GM21381 (cell line): ENCODE data around the gene MTREX.
A peak's percentile ranks its signal among the peaks of the same experiment; 100 is the strongest.
"Not testable (repeated sequence)": the region's sequence is repeated elsewhere in the genome, so short reads cannot be mapped to it uniquely, and the experiment has no call there.

Experiments
- ATAC-seq: cut with Tn5 transposase; IDR thresholded peaks from one replicate; pipeline ENCODE4 v1.9.1; 2021; ENCODE audit warnings: mild to moderate bottlenecking, moderate library complexity; ENCODE audit not compliant: unreplicated experiment

MTREX gene

GRCh38 chr5:55307383-55308253 lies at the start of gene MTREX, which contains the start of gene DHX29:
MTREX (plus strand) TSS chr5:55307989; CDS start chr5:55308014, 25 bp downstream.
DHX29 (minus strand) TSS chr5:55307694; CDS start chr5:55307573, 121 bp downstream.
- peak; percentile 91 for ATAC-seq

DNA sequence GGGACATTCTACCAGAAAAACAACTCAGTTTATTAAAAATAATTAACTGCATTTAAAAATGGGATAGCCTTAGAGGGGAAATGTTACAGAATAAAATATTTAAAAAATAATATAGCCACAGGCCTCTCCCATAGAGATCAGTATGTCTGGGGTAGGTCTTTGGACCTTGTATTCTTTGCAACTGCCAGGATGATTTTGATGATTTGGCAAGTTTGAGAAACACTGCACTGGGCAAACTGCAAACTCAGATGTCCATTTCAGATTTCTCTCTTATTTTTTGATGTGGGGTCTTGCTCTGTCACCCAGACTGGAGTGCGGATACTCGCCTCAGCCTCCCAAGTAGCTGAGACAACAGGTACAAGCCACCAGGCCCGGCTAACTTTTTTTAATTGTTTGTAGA lies 49.5 kb upstream of the MTREX start:
- no peak for ATAC-seq

DNA sequence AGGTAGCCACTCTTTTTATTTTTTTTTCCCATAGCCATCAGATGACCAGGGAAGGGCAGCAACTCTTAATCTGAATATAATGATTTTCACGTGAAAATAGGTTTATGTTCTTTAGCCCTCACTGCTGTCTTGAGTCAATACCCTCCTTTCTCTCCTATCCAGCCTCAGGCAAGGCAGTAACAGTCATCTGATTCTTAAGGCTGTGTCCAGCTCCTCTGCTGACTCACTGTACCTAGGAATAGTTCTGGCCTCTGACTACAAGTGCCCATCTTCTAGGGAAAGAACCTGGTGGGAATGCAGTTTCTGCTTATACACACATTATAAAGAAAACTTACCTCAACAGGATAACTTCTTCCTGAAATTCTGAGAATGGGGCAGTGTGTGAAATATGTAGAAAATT lies 31.0 kb upstream of the MTREX start:
- no peak for ATAC-seq

DNA sequence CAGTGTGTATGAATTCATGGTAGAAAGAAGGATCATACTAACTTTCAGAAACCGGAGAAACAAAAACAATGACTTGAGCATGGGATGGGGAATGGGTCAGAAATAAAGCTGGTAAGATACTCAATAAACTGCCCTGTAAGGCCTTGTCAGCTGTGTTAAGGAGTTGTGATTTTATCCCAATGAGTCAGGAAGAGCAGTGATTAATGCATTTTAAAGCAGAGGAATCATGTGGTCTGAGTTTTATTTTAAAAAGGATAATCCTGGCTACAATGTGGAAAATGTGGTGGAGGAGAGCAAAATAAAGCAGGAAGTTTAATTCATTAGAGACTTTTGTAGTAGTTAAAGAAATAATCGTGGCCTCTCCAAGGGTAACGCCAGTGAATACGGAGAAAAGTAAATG lies 29.0 kb upstream of the MTREX start:
- no peak for ATAC-seq

DNA sequence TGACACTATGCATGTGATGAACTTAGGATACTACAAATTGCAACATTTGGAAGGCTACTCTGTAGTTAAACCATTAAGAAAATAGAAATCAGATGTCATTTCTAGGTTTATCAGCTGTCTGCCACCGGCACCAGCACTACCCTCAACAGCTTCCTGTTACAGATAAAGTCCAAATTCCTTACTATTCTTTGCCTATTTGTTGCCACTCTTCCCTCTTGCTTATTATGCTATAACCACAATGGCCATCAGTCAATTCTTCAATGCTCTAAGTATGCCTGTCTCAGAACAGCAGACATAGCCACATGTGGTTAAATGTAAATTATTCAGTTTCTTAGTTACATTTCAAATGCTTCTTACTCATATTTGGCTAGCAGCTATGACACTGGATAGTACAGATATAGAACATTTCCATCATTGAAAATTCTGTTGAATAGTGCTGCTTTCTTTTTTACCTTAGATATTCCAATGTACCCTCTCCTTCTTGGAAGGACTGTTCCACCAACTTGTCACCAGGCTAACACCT lies 21.3 kb upstream of the MTREX start:
- ATAC-seq, result no peak

DNA sequence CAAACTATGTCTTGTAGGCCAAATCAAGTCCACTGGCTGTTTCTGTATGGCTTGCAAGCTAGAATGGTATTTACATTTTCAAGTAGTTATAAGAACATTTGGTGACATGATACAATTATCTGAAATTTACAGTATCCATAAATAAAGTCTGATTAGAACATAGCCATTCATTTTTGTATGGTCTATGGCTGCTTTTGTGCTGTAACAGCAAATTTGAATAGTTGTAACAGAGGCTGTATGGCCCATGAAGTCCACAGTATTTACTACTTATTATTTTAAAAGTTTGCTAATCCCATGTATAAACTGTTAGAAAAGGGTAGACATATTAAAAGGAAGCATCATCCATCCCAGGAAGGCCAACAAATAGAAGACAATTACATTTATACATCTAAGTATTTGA lies 18.0 kb upstream of the MTREX start:
- ATAC-seq, result no peak

- ATAC-seq, result no peak
Measured at GRCh38 chr5:55290991-55291390, 16.8 kb upstream of the MTREX start.

DNA sequence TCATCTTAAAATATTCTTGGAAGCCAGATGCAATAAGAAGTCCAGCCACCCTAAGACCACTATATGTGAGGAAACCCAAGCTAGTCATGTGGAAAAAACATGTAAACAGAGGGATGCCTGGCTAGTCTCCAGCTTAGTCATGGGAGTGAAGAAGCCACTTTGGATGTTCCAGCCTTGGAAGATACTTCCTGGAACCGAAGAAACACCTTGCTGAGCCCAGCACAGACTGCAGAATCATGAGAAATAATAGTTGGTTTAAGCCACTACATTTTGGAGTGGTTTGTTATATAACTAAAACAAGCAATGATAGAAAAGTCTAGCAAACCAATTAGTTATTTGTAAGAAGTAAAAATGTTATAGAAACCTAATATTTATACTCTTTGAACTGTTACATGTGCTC lies 12.9 kb upstream of the MTREX start:
- no peak for ATAC-seq

GRCh38 chr5:55300890-55301289 lies 6.9 kb upstream of the MTREX start:
- ATAC-seq, result no peak

- no peak for ATAC-seq
Measured at GRCh38 chr5:55303238-55303690, 4.5 kb upstream of the MTREX start.

GRCh38 chr5:55304584-55304983 lies 3.2 kb upstream of the MTREX start:
- ATAC-seq, result no peak

- ATAC-seq, result no peak
Measured at GRCh38 chr5:55305345-55305744, 2.4 kb upstream of the MTREX start.

DNA sequence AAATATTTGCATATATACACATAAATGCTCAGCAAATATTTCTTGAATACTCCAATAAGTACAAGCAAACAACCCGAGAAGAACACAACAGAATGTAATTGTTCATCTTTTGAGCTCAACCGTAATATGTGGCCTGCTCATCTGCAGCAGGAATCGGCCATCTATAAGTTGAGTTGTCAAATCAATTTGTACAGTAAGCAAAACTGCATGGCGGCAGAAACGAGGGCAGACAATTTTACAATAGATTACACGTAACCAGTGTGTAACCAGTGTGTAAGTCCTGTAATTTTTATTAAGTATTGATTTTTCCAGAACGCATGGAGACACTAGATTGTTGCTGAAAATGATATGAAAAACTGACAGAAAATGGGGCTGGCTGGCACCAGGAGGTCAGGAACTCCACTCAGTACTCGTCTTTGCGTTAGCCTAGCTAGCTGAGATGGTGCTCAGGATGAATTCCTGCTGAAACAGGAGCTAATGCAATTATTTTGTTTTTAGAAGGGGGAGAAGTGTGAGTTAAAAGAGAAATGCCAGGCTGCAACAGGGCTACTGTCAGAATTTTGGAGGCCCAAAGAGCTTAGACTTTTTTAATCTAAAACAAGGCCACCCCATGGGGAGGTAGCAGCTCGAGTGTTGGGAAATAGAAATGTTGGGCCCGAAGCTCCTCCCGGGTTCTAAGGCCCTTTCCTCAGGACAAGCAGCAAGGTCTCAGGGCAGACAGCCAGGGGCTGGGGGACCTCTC lies 977 bp upstream of the MTREX start:
- ATAC-seq, result no peak

GRCh38 chr5:55308254-55308836 lies 556 bp downstream of the MTREX start:
- ATAC-seq, result no peak

DNA sequence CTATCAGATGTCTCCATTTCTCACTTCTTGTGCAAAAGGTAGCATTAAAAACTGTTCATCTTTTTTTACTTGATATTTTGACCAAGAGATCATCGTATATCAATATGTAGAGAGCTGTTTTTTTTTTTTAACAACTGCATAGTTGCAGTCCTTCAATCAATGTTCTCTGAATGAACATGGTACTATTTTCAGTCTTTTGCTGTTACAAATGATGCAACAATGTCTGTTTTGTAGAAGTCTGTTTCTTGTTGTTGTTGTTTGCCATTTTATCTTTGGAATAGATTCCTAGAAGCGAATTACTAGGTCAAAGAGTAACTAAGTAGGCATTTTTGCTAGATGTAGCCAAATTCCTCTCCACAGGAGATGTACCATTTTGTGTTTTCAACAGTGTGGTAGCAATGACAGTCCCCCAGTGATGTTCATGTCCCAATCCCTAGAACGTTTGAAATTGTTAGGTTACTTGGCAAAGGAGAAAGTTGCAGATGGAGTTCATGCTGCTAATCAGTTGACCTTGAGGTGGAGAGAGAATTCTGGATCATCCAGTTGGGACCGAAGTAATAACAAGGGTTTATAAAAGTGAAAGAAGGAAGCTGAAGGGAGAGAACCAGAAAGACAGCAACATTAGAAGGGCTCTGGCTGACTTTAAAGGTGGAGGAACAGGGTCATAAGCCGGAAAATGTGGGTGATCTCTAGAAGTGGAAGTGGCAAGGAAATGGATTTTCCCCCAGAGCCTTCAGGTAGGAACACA lies 6.3 kb downstream of the MTREX start:
- ATAC-seq, result no peak

GRCh38 chr5:55316289-55316688 lies 8.5 kb downstream of the MTREX start:
- no peak for ATAC-seq

DNA sequence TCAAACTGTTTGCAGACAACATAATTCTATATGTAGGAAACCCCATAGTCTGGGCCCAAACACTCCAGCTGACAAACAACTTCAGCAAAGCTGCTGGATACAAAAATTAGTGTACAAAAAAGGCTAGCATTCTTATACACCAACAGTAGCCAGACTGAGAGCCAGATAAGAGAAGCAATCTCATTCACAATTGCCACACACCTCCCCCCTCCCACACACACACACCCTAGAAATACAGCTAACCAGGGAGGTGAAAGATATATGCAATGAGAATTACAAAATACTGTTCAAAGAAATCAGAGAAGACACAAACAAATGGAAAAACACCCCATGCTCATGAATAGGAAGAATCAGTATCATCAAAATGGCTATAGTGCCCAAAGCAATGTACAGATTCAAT lies 9.0 kb downstream of the MTREX start:
- no peak for ATAC-seq

GRCh38 chr5:55318237-55318636 lies 10.4 kb downstream of the MTREX start:
- ATAC-seq, result not testable (repeated sequence)

GRCh38 chr5:55319491-55319890 lies 11.7 kb downstream of the MTREX start:
- no peak for ATAC-seq

DNA sequence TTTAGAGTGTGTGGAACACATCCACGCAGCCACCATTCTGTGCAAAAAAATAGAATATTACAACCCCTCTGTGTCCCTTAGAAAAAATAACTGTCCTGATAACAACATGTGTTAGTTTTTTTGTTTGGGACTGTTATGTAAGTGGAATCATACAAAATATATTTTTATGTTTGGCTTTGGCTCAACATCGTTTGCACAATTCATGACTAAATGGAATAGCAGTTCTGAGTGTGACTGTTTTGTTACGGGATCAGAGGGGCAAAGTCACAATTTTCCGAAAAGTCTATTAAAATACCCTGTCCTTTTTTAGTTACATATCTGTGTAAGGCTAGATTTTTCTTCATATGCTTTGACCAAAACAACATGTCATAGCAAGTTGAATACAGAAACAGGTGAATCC lies 12.8 kb downstream of the MTREX start:
- ATAC-seq, result no peak

DNA sequence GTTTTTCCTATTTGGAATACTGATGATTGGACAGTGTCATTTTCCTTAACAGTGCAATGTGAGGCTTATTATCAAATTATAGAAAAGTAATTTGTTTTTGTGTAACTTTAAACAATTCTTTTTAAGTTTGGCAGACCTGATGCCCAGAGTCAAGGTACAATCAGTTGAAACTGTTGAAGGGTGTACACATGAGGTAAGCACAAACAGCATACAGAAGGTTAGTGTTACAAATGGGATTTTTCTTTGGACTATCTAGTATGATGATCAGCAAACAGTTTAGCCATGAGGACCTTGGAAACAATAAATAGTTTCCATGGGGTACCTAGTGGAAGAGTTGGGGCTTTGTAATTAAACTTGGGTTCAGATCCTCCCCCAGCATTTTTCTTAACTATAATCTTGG lies 16.2 kb downstream of the MTREX start:
- ATAC-seq, result no peak
